ENCODE results near the gene HOXB7.

DNA sequence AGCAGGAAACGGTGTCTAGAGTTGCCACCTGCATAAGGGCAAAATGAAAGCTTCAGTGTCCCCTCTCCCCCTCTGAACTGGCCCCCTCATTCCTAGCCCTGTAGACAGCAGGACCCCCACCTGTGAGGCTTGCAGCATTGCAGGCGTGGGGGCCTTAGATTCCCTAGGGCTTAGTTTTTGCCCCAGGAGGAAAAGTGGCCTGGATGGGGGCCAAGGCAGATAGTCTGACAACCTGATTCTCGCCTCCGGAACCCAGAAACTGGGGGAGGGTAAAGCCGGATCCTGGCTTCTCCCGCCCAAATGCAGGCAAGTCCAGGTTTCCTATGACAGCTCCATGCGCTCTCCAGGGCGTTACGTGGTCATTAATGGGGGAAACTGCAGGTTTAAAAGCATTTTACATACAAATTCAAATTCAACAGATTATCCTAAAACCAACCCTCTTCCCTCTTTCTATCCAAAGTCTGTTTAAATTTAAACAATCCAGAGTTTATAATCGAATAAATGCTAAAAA is 5.4 kb downstream of the HOXB7 start:
- TF ChIP-seq, protein P1, sequence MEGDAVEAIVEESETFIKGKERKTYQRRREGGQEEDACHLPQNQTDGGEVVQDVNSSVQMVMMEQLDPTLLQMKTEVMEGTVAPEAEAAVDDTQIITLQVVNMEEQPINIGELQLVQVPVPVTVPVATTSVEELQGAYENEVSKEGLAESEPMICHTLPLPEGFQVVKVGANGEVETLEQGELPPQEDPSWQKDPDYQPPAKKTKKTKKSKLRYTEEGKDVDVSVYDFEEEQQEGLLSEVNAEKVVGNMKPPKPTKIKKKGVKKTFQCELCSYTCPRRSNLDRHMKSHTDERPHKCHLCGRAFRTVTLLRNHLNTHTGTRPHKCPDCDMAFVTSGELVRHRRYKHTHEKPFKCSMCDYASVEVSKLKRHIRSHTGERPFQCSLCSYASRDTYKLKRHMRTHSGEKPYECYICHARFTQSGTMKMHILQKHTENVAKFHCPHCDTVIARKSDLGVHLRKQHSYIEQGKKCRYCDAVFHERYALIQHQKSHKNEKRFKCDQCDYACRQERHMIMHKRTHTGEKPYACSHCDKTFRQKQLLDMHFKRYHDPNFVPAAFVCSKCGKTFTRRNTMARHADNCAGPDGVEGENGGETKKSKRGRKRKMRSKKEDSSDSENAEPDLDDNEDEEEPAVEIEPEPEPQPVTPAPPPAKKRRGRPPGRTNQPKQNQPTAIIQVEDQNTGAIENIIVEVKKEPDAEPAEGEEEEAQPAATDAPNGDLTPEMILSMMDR (IDR thresholded peaks at IDR 0.05), result no peak
- TF ChIP-seq EP300 (IDR thresholded peaks at IDR 0.05) (no peak), POLR2A (IDR thresholded peaks at IDR 0.05) (no peak)
